SK-N-MC (cell line): Measurements from ENCODE around the gene MPV17.

Experiments used
- EZH2 ChIP-seq: fragments of 200-600 bp; sonication (generic); IDR thresholded peaks from one replicate; pipeline ENCODE4 v1.6.1; 2017; ENCODE audit warnings: antibody characterized with exemption
- POLR2AphosphoS5 ChIP-seq: IDR thresholded peaks from 2 replicates; pipeline ENCODE4 v1.6.1; 2012; ENCODE audit warnings: mild to moderate bottlenecking, low read depth, low read length, borderline replicate concordance

- no peak for TF ChIP-seq POLR2AphosphoS5
- no peak for TF ChIP-seq EZH2
Observed at GRCh38 chr2:27297195-27297594, 25.7 kb downstream of the MPV17 start.
